ENCODE measurements around the gene PDE2A. TPM values are rescaled to one million over a fixed set of nuclear protein-coding genes. Genes with fewer than 3 reads are reported as not detected.

The PDE2A gene
- total RNA-seq, 4 donors from 2014 or later, result 40.2 to 69.6 (median 50.4) TPM

DNA sequence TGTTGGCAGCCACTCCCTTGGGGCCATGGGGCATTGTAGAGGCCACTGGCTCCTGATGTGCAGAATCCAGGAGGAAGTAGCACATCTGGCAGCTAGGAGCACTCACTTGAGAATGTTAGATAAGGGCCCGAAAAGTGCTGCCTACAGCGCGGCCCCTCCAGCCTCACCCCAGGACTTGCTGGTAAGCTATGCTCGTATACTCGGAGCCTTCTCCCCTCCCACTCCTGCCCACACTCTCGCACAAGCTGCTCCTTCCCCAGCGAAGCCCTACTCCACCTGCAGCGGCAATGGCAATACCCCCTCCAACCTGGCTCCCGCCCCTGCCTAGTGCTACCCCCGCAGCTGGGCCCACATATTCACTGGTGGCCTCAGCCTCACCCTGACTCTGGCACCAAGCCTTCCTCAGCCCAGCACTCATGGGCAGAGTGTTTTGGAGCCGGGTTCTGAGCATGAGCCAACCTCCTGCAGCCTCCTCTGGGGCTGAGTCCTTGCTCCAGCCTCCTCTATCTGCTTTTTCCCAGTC is 47.7 kb downstream of the PDE2A start:
- WGBS, 2 donors, result 67 to 70% methylated on average over 11 of the region's 11 CpGs
- Histone ChIP-seq H3K4me3 (replicated peaks in 1 of 3) (no peak overlapping the region), H3K9me3 (no peaks in the 10 kb centered on the region), H3K4me1 (peaks cover 0 to 9% of the 10 kb centered on the region in 2 donors), H3K27ac (peak overlapping the region in 1 of 3 donors; percentile 74), H3K27me3 (no peaks in the 10 kb centered on the region), H3K36me3 (no peaks in the 10 kb centered on the region)
- no peak for DNase-seq
- TF ChIP-seq POLR2A (IDR thresholded peaks at IDR 0.05), result no peak
- TF ChIP-seq, protein P1, sequence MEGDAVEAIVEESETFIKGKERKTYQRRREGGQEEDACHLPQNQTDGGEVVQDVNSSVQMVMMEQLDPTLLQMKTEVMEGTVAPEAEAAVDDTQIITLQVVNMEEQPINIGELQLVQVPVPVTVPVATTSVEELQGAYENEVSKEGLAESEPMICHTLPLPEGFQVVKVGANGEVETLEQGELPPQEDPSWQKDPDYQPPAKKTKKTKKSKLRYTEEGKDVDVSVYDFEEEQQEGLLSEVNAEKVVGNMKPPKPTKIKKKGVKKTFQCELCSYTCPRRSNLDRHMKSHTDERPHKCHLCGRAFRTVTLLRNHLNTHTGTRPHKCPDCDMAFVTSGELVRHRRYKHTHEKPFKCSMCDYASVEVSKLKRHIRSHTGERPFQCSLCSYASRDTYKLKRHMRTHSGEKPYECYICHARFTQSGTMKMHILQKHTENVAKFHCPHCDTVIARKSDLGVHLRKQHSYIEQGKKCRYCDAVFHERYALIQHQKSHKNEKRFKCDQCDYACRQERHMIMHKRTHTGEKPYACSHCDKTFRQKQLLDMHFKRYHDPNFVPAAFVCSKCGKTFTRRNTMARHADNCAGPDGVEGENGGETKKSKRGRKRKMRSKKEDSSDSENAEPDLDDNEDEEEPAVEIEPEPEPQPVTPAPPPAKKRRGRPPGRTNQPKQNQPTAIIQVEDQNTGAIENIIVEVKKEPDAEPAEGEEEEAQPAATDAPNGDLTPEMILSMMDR (IDR thresholded peaks at IDR 0.05), result no peak
- intact Hi-C loops (cut with DNase I), result no loop called here

DNA sequence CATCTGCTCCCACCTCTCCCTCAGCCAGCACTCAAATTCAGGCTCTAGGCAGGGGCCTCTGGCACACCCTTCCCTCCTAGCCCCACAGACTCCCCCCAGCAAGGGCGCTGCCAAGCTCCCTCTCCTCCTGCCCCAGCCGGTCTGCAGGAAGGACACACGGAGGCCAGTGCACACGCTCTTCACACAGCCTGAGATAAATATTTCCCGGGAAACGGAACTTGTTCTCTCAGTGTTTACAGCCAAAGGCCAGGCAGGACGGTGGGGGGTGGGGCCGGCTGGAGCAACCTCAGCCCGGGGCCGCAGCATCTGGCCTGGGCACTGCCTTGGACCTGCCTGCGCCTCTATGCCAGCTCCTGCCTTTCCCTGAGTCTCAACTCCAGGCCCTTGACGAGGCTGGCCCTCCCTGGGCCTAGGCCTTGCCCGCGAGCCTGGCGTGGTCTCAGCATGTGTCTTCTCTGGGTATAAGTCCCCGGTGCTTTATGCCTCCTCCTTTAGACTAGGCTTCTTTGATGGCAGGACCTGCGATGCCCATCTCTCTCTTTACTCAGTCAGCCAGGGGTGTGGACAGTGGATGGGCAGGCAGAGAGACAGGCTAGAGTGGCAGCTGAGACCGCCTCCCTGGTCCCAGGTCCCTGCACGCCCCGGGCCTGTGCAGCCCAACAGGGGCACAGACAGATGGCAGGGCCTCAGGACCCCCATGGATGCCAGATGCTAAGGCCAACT is 48.4 kb downstream of the PDE2A start:
- Histone ChIP-seq H3K27me3 (no peaks in the 10 kb centered on the region), H3K27ac (peak overlapping the region; percentile 4 to 74 (median 42)), H3K9me3 (no peaks in the 10 kb centered on the region), H3K4me3 (replicated peaks in 1 of 3) (no peak overlapping the region), H3K36me3 (no peaks in the 10 kb centered on the region), H3K4me1 (peaks cover 0 to 9% of the 10 kb centered on the region in 2 donors)
- peak; percentile 29 to 35 for DNase-seq
- intact Hi-C loops (cut with DNase I), result no loop called here
- no peak for TF ChIP-seq POLR2A (IDR thresholded peaks at IDR 0.05)
- TF ChIP-seq, protein P1 (IDR thresholded peaks at IDR 0.05), result no peak
- WGBS, 2 donors, result 46 to 50% methylated on average over 15 to 20 of the region's 20 CpGs

DNA sequence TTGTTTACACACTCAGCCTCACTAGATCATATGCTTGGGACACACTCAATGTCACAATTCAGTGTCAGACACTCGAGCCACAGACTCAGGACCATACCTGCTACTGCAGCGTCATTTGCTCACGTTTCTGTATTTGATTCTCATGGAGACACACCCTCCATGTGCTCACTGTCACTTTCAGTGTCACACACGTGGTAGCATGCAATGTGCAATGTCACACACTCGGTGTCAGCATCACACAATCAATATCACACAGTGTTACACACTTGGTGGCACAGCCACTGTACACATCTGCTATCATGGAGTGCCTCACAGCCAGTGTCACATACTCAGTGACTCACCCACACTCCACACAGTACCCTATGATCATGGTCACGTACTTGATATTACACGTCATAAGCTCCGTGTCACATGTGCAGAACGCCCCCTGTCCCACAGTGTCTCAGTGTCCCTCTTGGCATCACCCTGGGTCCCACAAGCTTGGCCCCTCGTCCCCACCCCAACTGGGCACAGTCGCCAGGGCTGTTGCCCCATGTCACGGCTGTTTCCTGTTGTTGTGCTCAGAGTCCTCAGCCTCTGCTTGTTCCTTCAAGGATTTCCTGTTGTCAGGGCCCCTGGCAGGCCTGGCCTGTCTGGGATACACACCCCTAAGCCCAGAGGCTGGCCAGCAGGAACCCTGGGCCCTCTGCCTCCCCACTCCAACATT is 49.6 kb downstream of the PDE2A start:
- Histone ChIP-seq H3K27me3 (no peaks in the 10 kb centered on the region), H3K9me3 (no peaks in the 10 kb centered on the region), H3K4me3 (replicated peaks in 1 of 3) (no peak overlapping the region), H3K4me1 (peaks cover 0 to 9% of the 10 kb centered on the region in 2 donors), H3K27ac (peak overlapping the region in 1 of 3 donors; percentile 42), H3K36me3 (no peaks in the 10 kb centered on the region)
- 80 to 83% methylated on average over 11 to 12 of the region's 12 CpGs for WGBS, 2 donors
- TF ChIP-seq, protein P1 (IDR thresholded peaks at IDR 0.05), result no peak
- no peak for TF ChIP-seq POLR2A (IDR thresholded peaks at IDR 0.05)
- intact Hi-C loops (cut with DNase I), result no loop called here
- peak in 1 of 2 donors; percentile 24 for DNase-seq

DNA sequence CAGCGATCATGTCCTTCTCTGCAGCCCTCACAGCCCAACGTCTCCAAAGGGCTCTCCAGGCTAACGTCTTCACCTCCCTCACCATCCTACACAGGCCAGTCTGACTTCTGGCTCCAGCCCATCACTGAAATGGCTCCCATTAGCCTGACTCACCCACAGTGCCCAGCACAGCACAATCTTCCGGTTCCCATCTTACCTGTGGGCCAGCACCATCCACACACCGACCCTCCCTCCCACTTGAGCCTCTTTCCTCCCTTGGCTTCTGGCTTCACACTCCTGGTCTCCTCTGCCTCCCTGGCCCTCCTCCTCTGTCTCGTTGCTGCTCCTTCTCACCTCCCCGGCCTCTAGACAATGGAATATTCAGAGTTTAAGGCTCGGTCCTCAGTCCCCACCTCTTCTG is 51.2 kb downstream of the PDE2A start:
- Histone ChIP-seq H3K4me3 (replicated peaks in 1 of 3) (no peak overlapping the region), H3K9me3 (no peaks in the 10 kb centered on the region), H3K27ac (no peak overlapping the region), H3K27me3 (no peaks in the 10 kb centered on the region), H3K36me3 (no peaks in the 10 kb centered on the region), H3K4me1 (peaks cover 0 to 9% of the 10 kb centered on the region in 2 donors)
- DNase-seq, result no peak
- 62 to 64% methylated on average over 8 of the region's 8 CpGs for WGBS, 2 donors
- TF ChIP-seq, protein P1 (IDR thresholded peaks at IDR 0.05), result no peak
- no peak for TF ChIP-seq POLR2A (IDR thresholded peaks at IDR 0.05)
- intact Hi-C loops (cut with DNase I), result no loop called here
